Fibroblast of skin of scalp (primary cell): ENCODE results near the gene MED8.

Source experiments
- DNase-seq: peaks from one replicate; pipeline ENCODE4 v3.0.0-alpha.2; 2013

Gene MED8

DNA sequence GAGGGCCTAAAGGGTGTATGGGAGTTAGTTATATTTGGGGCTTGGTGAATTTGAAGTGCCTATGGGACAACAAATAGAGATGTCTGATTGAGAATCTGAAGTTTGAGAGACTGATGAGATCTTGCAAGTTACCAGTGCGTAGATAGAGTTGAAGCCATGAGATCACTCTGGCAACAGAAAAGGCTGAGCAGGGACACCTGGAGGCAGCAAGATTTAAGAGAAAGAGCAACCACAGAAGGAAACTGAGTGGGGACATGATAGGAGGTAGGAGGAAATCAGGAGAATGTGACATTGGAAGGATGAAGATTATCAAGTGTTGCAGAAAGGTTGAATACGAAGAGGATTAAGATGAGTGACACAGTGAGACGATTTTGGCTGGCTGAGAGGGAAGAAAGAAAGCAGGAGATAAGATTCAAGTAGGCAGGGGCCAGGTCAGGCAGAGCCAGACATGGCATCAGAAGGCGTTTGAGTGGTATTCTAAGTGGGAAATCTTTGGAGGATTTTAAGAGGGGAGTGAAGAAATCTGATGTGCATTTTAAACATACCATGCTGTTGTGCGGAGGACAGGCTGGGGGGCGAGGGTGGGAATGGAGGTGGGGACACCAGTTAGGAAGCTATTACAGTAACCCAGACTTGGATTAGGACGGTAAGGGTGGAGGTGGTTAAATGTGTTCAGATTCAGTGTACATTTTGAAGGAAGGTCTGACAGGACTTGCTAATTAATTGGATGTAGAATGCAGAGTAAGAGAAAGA lies 55.0 kb downstream of the MED8 start:
- DNase-seq, result no peak
